Psoas muscle (tissue), 8 donors: ENCODE results near the gene TMEM37. TPM values are rescaled to one million over a fixed set of nuclear protein-coding genes. Genes with fewer than 3 reads are reported as not detected.

Source experiments
- ATAC-seq, 4 donors: fragments of 200-7000 bp; cut with Tn5 transposase; one replicate each; pipeline ENCODE4 v1.9.1; 2020; ENCODE audit warnings: moderate library complexity in 3 of 4, mild to moderate bottlenecking in 2 of 4
- DNase-seq, 2 donors: peaks; one replicate each; pipeline ENCODE4 v3.0.0-alpha.2; 2020
- H3K27ac ChIP-seq: fragments of 200-600 bp; one replicate; pipeline ENCODE4 v1.8.0; 2022
- H3K27me3 ChIP-seq, 3 donors: fragments of 200-600 bp in 1 of 3; one replicate each; pipeline versions ENCODE4 v1.6.1 to v1.8.0; 2013 to 2022; ENCODE audit warnings: low read length in 2 of 3, mild to moderate bottlenecking in 2 of 3, moderate library complexity in 1 of 3; ENCODE audit not compliant: insufficient read depth in 3 of 3
- H3K36me3 ChIP-seq, 2 donors: fragments of 200-600 bp in 1 of 2; one replicate each; pipeline versions ENCODE4 v1.6.1 to v1.8.0; 2013 to 2022; ENCODE audit warnings: low read depth in 1 of 2, mild to moderate bottlenecking in 1 of 2, moderate library complexity in 1 of 2; ENCODE audit not compliant: insufficient read depth in 1 of 2
- H3K4me1 ChIP-seq: fragments of 200-600 bp; one replicate; pipeline ENCODE4 v1.8.0; 2022
- H3K4me3 ChIP-seq: fragments of 200-600 bp; one replicate; pipeline ENCODE4 v1.8.0; 2022; ENCODE audit warnings: mild to moderate bottlenecking
- H3K9me3 ChIP-seq: fragments of 200-600 bp; one replicate; pipeline ENCODE4 v1.8.0; 2022
- CTCF ChIP-seq: fragments of 200-600 bp; IDR thresholded peaks from one replicate; pipeline ENCODE4 v1.8.0; 2022; ENCODE audit warnings: antibody characterized with exemption
- WGBS, 3 donors: extraction: QIAGEN DNeasy Blood & Tissue Kit; methylation state at CpG; one replicate each; pipeline versions ENCODE4 v1.1.6 to v1.1.7; 2013; 5-methylcytosine and 5-hydroxymethylcytosine counted together
- intact Hi-C, 2 donors: fragments of 100-400 bp; cut with DNase I; formaldehyde crosslinking; loops; one replicate each; pipeline versions ENCODE4 v1.11.0 to v1.14.2; 2022
- polyA plus RNA-seq, 3 donors: library from polyadenylated mRNA; stranded (reverse); fragments of 200-250 nt; gene quantifications; one replicate each; pipeline ENCODE4 v1.2.3, GENCODE V29; 2013
- total RNA-seq, 4 donors: library from RNA; stranded (reverse); fragmentation: NEBNext Ultra II Directional in 2 of 4; extraction: Animal tissue kit (Norgen Biotek cat#: 25700) in 2 of 4; gene quantifications; one replicate each; pipeline versions ENCODE4 v1.2.1 to v1.2.4, GENCODE V29; 2021 to 2023
- donor health status: healthy with polysubstance abuse.
- donor health status: DM: no; HTN: no; CAD: no; lungs with moderate emphysema.
- donor health status: Bipolar disorder and iron deficiency.
- donor health status: healthy.
- donor health status: DM: yes; HTN: yes; CAD: no.
- donor health status: DM: no; HTN: no; CAD: no.
- donor health status: DM: no; HTN: no; CAD: no.
- donor health status: DM: yes; HTN: yes; CAD: no.

TMEM37 gene
- total and polyA plus RNA-seq, 7 donors: 0.60 to 3.9 (median 0.96) TPM

GRCh38 chr2:119441376-119442225 lies 9.9 kb downstream of the TMEM37 start:
- Histone ChIP-seq H3K27ac (no peak overlapping the region), H3K27me3 (no peaks in the 10 kb centered on the region), H3K9me3 (no peaks in the 10 kb centered on the region), H3K36me3 (no peaks in the 10 kb centered on the region), H3K4me1 (no peaks in the 10 kb centered on the region), H3K4me3 (no peak overlapping the region)
- intact Hi-C loops: no loop called here
- 86 to 87% (median 87%) methylated on average over 8 of the region's 8 CpGs for WGBS, 3 donors
- ATAC-seq (no peak), DNase-seq (no peak)
- no peak for TF ChIP-seq CTCF

- WGBS, 3 donors: 92 to 94% (median 93%) methylated on average over 7 of the region's 7 CpGs
- Histone ChIP-seq H3K27ac (no peak overlapping the region), H3K9me3 (no peaks in the 10 kb centered on the region), H3K4me1 (no peaks in the 10 kb centered on the region), H3K27me3 (no peaks in the 10 kb centered on the region), H3K36me3 (no peaks in the 10 kb centered on the region), H3K4me3 (no peak overlapping the region)
- ATAC-seq (no peak), DNase-seq (no peak)
- TF ChIP-seq CTCF: no peak
- intact Hi-C loops: no loop called here
These were observed 10.6 kb downstream of the TMEM37 start for GRCh38 chr2:119442226-119442619.

- Histone ChIP-seq H3K9me3 (no peaks in the 10 kb centered on the region), H3K4me3 (no peak overlapping the region), H3K27me3 (no peaks in the 10 kb centered on the region), H3K27ac (no peak overlapping the region), H3K36me3 (no peaks in the 10 kb centered on the region), H3K4me1 (no peaks in the 10 kb centered on the region)
- WGBS, 3 donors: 91 to 92% (median 92%) methylated on average over 11 of the region's 11 CpGs
- TF ChIP-seq CTCF: no peak
- no peak for DNase-seq
- no peak for ATAC-seq
- intact Hi-C loops: no loop called here
These were observed 11.2 kb downstream of the TMEM37 start for GRCh38 chr2:119442850-119443249.

- no peak for ATAC-seq
- 57 to 71% (median 71%) methylated on average over 9 of the region's 9 CpGs for WGBS, 3 donors
- intact Hi-C loops: no loop called here
These were observed 14.4 kb downstream of the TMEM37 start for GRCh38 chr2:119446037-119446436.

More at GRCh38 chr2:119446037-119446436, 14.4 kb downstream of the TMEM37 start:
- no peak overlapping the region for H3K4me3 ChIP-seq
- no peaks in the 10 kb centered on the region for H3K27me3 ChIP-seq
- no peak for TF ChIP-seq CTCF
- H3K36me3 ChIP-seq: no peaks in the 10 kb centered on the region
- H3K27ac ChIP-seq: no peak overlapping the region
- H3K9me3 ChIP-seq: no peaks in the 10 kb centered on the region
- no peaks in the 10 kb centered on the region for H3K4me1 ChIP-seq
- no peak for DNase-seq
